ENCODE measurements around the gene SLC6A6. TPM values are rescaled to one million over a fixed set of nuclear protein-coding genes. Genes with fewer than 3 reads are reported as not detected.

Gene SLC6A6
- total and polyA plus RNA-seq, 10 of the 15 experiments (the other 5 are each of a cell fraction or from before 2014, with no cell fraction given), result 5.6 to 47.0 (median 20.2) TPM

GRCh38 chr3:14486460-14486859 lies 84.1 kb downstream of the SLC6A6 start:
- peak; percentile 79 for ATAC-seq
- FAIRE-seq, result peak; percentile 54
- Histone ChIP-seq H3K9ac (ENCODE audit: control insufficient read depth, insufficient read depth, low read length) (no peak overlapping the region), H3K27ac (ENCODE audit: control insufficient read depth, insufficient read depth) (no peak overlapping the region), H2AFZ (ENCODE audit: control insufficient read depth, low read depth, low read length) (no peak overlapping the region), H3K36me3 (ENCODE audit: control insufficient read depth in 2 of 2, insufficient read depth in 2 of 2, low read length in 1 of 2) (peaks cover 2 to 14% of the 10 kb centered on the region in 2 experiments), H3K79me2 (ENCODE audit: control insufficient read depth, insufficient read depth, low read length) (no peaks in the 10 kb centered on the region), H3K4me1 (ENCODE audit: control insufficient read depth, insufficient read depth, low read length) (peaks cover 10% of the 10 kb centered on the region), H3K4me3 (no peak overlapping the region), H3K4me2 (ENCODE audit: control insufficient read depth, insufficient read depth) (peak overlapping the region; percentile 27; the same call in 1 of the 2 replicates), H3K9me3 (replicated peaks; ENCODE audit: control insufficient read depth, insufficient read depth, low read length) (no peaks in the 10 kb centered on the region), H3K27me3 (replicated peaks in 1 of 2; ENCODE audit: control insufficient read depth in 2 of 2, insufficient read depth in 2 of 2, low read length in 1 of 2) (no peaks in the 10 kb centered on the region), H4K20me1 (ENCODE audit: control insufficient read depth, insufficient read depth) (no peaks in the 10 kb centered on the region)
- WGBS (ENCODE audit: insufficient coverage, insufficient replicate concordance, low lambda C conversion rate, missing lambda C conversion rate), result 49% methylated on average over 5 of the region's 5 CpGs
- in situ Hi-C loops (cut with MboI) (no loop called here), intact Hi-C loops (cut with micrococcal nuclease; ENCODE audit: unreplicated experiment) (no loop called here)
- ChIA-PET CTCF (interaction anchor here (0.7 to 1.3 kb wide), 4 partner anchors 18 to 282 kb away, joined by 3 to 4 read pairs (median 3); no protein-coding TSS in a partner anchor), POLR2A (no interaction called here), SMC1A (ENCODE audit: uncharacterized antibody, unreplicated experiment) (no interaction called here), RAD21 (ENCODE audit: unreplicated experiment) (no interaction called here)
- TF ChIP-seq USF2 (IDR thresholded peaks at IDR 0.05; ENCODE audit: borderline replicate concordance, low read depth, low read length), result no peak
- no peak for TF ChIP-seq ZNF274 (IDR thresholded peaks at IDR 0.05; ENCODE audit: insufficient read depth, insufficient read length)
- TF ChIP-seq RUNX3 (IDR thresholded peaks at IDR 0.05; ENCODE audit: low read length), result peak; percentile 79
- peak; percentile 38; the same call in 1 of the 2 replicates for TF ChIP-seq EED (IDR thresholded peaks at IDR 0.05; ENCODE audit: low read depth)
- TF ChIP-seq CREB1 (IDR thresholded peaks at IDR 0.05; ENCODE audit: low read depth), result no peak
- TF ChIP-seq ZBTB4 (CRISPR knock-in tag; IDR thresholded peaks at IDR 0.05), result no peak
- TF ChIP-seq RB1 (IDR thresholded peaks at IDR 0.05; ENCODE audit: borderline replicate concordance), result no peak
- TF ChIP-seq BACH1 (IDR thresholded peaks at IDR 0.05; ENCODE audit: borderline replicate concordance), result no peak
- TF ChIP-seq SUZ12 (IDR thresholded peaks at IDR 0.05; ENCODE audit: unreplicated experiment), result no peak
- TF ChIP-seq RAD51 (IDR thresholded peaks at IDR 0.05), result no peak
- no peak for TF ChIP-seq NBN (IDR thresholded peaks at IDR 0.05)
- BruUV-seq (replicated peaks), result no TSS peak
- DNase-seq (ENCODE audit: low read depth, low spot score), result no peak

Measured in GM12878 (cell line).